HG03066 (cell line): ENCODE measurements around the gene SSX4B.
"Not testable (repeated sequence)": the region's sequence is repeated elsewhere in the genome, so short reads cannot be mapped to it uniquely, and the experiment has no call there.

Experiments
- ATAC-seq: cut with Tn5 transposase; IDR thresholded peaks from one replicate; pipeline ENCODE4 v1.9.1; 2021; ENCODE audit warnings: low read depth; ENCODE audit not compliant: unreplicated experiment

The SSX4B gene

DNA sequence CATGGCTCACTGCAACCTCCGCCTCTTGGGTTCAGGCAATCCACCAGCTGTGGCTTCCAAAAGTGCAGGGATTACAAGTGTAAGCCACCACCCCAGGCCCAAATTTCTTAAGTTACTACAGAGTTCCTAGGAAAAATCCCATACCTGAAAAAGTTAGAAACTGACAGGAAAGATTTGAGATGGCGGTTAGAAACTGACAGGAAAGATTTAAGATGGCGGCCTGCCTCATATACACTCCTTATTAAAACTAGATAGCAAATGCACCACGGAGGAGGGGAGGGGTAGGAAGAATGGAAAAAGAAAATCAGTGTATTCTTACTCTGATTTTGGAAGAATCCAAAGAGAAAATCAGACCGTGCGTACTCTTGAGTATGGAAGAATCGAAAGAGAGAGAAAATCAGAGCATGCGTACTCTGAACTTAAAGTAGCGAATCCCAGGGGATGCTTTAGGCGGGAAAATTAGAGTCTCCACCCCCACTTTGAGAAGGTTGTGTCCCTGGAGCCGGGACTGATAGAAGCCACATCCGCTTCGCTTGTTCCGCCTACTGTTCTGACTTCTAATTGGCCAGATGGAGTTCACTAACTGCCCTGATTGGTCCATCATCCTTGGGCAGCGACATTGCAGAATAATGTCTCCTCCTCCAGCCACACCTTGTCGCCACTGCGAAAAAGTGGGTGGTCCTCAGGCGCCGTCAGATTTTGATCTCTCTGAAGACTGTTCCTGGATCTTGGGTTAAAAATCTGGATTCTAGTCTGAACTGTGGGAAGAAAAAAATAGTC is 55.3 kb downstream of the SSX4B start, which contains the start of gene SSX3:
Gene SSX3, minus strand, starts transcription at position 389 of the 780 bp plus-strand sequence. CDS start 1,454 bp downstream, outside the sequence.
- not testable (repeated sequence) for ATAC-seq
